CD14-positive monocyte (primary cell): Measurements from ENCODE around the gene FHOD3. TPM values are rescaled to one million over a fixed set of nuclear protein-coding genes. Genes with fewer than 3 reads are reported as not detected.

ENCODE experiments used
- DNase-seq, 3 donors: peaks; one replicate each; pipeline ENCODE4 v3.0.0-alpha.2; 2011 to 2022
- H2AFZ ChIP-seq: 2 replicates; pipeline ENCODE4 v1.6.0; 2012; ENCODE audit warnings: mild to moderate bottlenecking, low read depth, low read length, inconsistent platforms; ENCODE audit not compliant: insufficient read depth, poor library complexity, severe bottlenecking
- H3K27ac ChIP-seq, 2 donors: 1 replicate in 1 of 2; 2 replicates in 1 of 2; pipeline ENCODE4 v1.5.1; 2012 to 2013; ENCODE audit warnings: low read length in 2 of 2, control low read depth in 1 of 2, inconsistent platforms in 1 of 2, low read depth in 1 of 2, mild to moderate bottlenecking in 1 of 2
- H3K27me3 ChIP-seq, 2 donors: one replicate each; pipeline versions ENCODE4 v1.6.0 to v1.6.1; 2011 to 2013; ENCODE audit warnings: low read length in 2 of 2; ENCODE audit not compliant: control insufficient read depth in 2 of 2, insufficient read depth in 2 of 2
- H3K36me3 ChIP-seq, 2 donors: replicated peaks in 1 of 2; 1 replicate in 1 of 2; 2 replicates in 1 of 2; pipeline versions ENCODE4 v1.5.1 to v1.6.1; 2012 to 2013; ENCODE audit warnings: low read length in 2 of 2, control low read depth in 1 of 2, inconsistent platforms in 1 of 2, mild to moderate bottlenecking in 1 of 2; ENCODE audit not compliant: insufficient read depth in 2 of 2, control insufficient read depth in 1 of 2
- H3K4me1 ChIP-seq, 2 donors: 1 replicate in 1 of 2; 2 replicates in 1 of 2; pipeline versions ENCODE4 v1.5.1 to v1.6.1; 2012 to 2013; ENCODE audit warnings: low read length in 2 of 2, control low read depth in 1 of 2, inconsistent platforms in 1 of 2, mild to moderate bottlenecking in 1 of 2, moderate library complexity in 1 of 2; ENCODE audit not compliant: insufficient read depth in 2 of 2, control insufficient read depth in 1 of 2
- H3K4me2 ChIP-seq: replicated peaks from 2 replicates; pipeline ENCODE3; 2012; ENCODE audit warnings: low read length, moderate library complexity, mild to moderate bottlenecking; ENCODE audit not compliant: poor library complexity, severe bottlenecking; ENCODE audit errors: extremely low read depth
- H3K4me3 ChIP-seq, 3 experiments: fragments of 200-600 bp in 1 of 3; sonication (generic) in 1 of 3; replicated peaks in 1 of 3; 1 replicate in 2 of 3; 2 replicates in 1 of 3; pipeline ENCODE4 v1.5.1; 2011 to 2013; ENCODE audit warnings: low read length in 3 of 3, mild to moderate bottlenecking in 3 of 3, control low read depth in 2 of 3, low read depth in 2 of 3, inconsistent platforms in 1 of 3, moderate library complexity in 1 of 3
- H3K79me2 ChIP-seq: 2 replicates; pipeline ENCODE4 v1.6.0; 2012; ENCODE audit warnings: mild to moderate bottlenecking, control low read depth, inconsistent platforms, low read length, moderate library complexity; ENCODE audit not compliant: insufficient read depth
- H3K9ac ChIP-seq: 2 replicates; pipeline ENCODE4 v1.6.0; 2017; ENCODE audit warnings: low read length, mild to moderate bottlenecking; ENCODE audit not compliant: insufficient read depth, poor library complexity, severe bottlenecking
- H3K9me3 ChIP-seq, 2 donors: replicated peaks in 1 of 2; 1 replicate in 1 of 2; 2 replicates in 1 of 2; pipeline versions ENCODE4 v1.5.1 to v1.6.1; 2012 to 2013; ENCODE audit warnings: low read length in 2 of 2, control low read depth in 1 of 2; ENCODE audit not compliant: control insufficient read depth in 1 of 2, insufficient read depth in 1 of 2
- H4K20me1 ChIP-seq: 2 replicates; pipeline ENCODE4 v1.6.0; 2012; ENCODE audit warnings: mild to moderate bottlenecking, low read length, control low read depth, moderate library complexity; ENCODE audit not compliant: insufficient read depth
- H3K27ac Mint-ChIP-seq, 7 donors: one replicate each; pipeline ENCODE4 v1.8.0; 2020; ENCODE audit warnings: mild to moderate bottlenecking in 7 of 7, mixed read lengths in 7 of 7, moderate library complexity in 6 of 7, inconsistent platforms in 2 of 7
- H3K27me3 Mint-ChIP-seq, 3 donors: one replicate each; pipeline ENCODE4 v1.8.0; 2021 to 2022; ENCODE audit warnings: low read depth in 3 of 3, mild to moderate bottlenecking in 3 of 3, mixed read lengths in 3 of 3, moderate library complexity in 3 of 3, inconsistent platforms in 1 of 3
- H3K36me3 Mint-ChIP-seq, 2 donors: one replicate each; pipeline ENCODE4 v1.8.0; 2020; ENCODE audit warnings: mixed read lengths in 2 of 2, inconsistent platforms in 1 of 2, mild to moderate bottlenecking in 1 of 2
- H3K4me1 Mint-ChIP-seq: one replicate; pipeline ENCODE4 v1.8.0; 2020; ENCODE audit warnings: mild to moderate bottlenecking, mixed read lengths
- H3K4me3 Mint-ChIP-seq, 2 donors: one replicate each; pipeline ENCODE4 v1.8.0; 2020; ENCODE audit warnings: mild to moderate bottlenecking in 2 of 2, mixed read lengths in 2 of 2, moderate library complexity in 1 of 2
- H3K9me3 Mint-ChIP-seq, 7 donors: one replicate each; pipeline ENCODE4 v1.8.0; 2020 to 2022; ENCODE audit warnings: mixed read lengths in 7 of 7, mild to moderate bottlenecking in 6 of 7, moderate library complexity in 6 of 7, inconsistent platforms in 2 of 7
- WGBS: methylation state at CpG from one replicate; pipeline ENCODE4 v1.1.5; 2013; ENCODE audit warnings: missing lambda C conversion rate; ENCODE audit not compliant: insufficient coverage; 5-methylcytosine and 5-hydroxymethylcytosine counted together
- intact Hi-C, 2 donors: fragments of 100-400 bp; cut with micrococcal nuclease; formaldehyde crosslinking; loops; one replicate each; pipeline versions ENCODE4 v1.15.0 to v1.15.1; 2023
- polyA plus RNA-seq, 3 donors: library from polyadenylated mRNA; depleted of rRNA in 1 of 3; unstranded in 2 of 3; stranded (reverse) in 1 of 3; fragments of 300-500 nt in 2 of 3; fragments of >200 nt in 1 of 3; fragmentation: Illumina TruSeq in 2 of 3; gene quantifications; 1 replicate in 2 of 3; 2 replicates in 1 of 3; pipeline ENCODE4 v1.2.3, GENCODE V29; 2012 to 2021
- TF ChIP-seq, protein P1 (sequence below): fragments of 200-600 bp; IDR thresholded peaks from one replicate; pipeline ENCODE4 v1.8.0; 2022; ENCODE audit warnings: antibody characterized with exemption, mild to moderate bottlenecking

The FHOD3 gene
- polyA plus RNA-seq, 3 donors, result not detected

DNA sequence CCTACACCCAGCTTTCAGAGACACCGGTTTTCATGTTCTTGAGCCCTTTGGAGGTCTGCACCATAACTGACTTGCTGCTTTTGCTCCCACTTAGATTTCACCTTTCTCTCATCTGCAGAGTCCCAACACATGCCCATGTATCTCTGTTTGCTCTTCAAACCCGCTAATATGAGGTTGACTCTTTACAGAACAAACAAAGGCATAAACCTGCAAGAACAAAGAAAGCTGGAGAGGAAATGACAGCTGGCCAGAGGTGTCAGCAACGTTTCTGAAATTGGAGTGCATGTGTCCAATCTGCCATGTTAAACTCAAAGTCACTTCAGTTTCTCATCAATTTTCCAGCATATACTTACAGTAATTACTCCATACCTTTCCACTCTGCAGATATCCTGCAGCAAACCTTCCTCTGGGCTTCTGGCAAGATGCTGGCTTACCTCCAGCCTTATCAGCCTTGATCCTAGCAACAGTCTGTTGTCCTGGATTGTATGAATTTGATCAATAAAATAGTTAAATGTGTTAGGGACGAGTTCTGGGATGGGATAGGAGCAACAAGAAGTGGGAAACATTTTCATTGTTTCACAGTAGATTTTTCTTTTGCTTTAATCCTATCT, 157.4 kb downstream of the FHOD3 start:
- H3K9me3 Mint-ChIP-seq, result peaks cover 0 to 2% (median 1%) of the 10 kb centered on the region in 7 donors
- no peak overlapping the region for H3K27ac Mint-ChIP-seq
- no peaks in the 10 kb centered on the region for H3K36me3 Mint-ChIP-seq
- no peak overlapping the region for H3K4me2 ChIP-seq
- no peak overlapping the region for H3K4me3 Mint-ChIP-seq
- H3K9ac ChIP-seq, result no peak overlapping the region
- 75% methylated on average over 3 of the region's 4 CpGs for whole genome bisulfite sequencing
- no peaks in the 10 kb centered on the region for H3K4me1 Mint-ChIP-seq
- no peak for DNase-seq
- H3K4me1 ChIP-seq, result no peaks in the 10 kb centered on the region
- H3K79me2 ChIP-seq, result no peaks in the 10 kb centered on the region
- no peak overlapping the region for H2AFZ ChIP-seq
- peaks cover 2 to 8% (median 6%) of the 10 kb centered on the region in 3 donors for H3K27me3 Mint-ChIP-seq
- H3K9me3 ChIP-seq, result no peaks in the 10 kb centered on the region
- H3K36me3 ChIP-seq, result no peaks in the 10 kb centered on the region
- no peaks in the 10 kb centered on the region for H4K20me1 ChIP-seq
- TF ChIP-seq, protein P1, sequence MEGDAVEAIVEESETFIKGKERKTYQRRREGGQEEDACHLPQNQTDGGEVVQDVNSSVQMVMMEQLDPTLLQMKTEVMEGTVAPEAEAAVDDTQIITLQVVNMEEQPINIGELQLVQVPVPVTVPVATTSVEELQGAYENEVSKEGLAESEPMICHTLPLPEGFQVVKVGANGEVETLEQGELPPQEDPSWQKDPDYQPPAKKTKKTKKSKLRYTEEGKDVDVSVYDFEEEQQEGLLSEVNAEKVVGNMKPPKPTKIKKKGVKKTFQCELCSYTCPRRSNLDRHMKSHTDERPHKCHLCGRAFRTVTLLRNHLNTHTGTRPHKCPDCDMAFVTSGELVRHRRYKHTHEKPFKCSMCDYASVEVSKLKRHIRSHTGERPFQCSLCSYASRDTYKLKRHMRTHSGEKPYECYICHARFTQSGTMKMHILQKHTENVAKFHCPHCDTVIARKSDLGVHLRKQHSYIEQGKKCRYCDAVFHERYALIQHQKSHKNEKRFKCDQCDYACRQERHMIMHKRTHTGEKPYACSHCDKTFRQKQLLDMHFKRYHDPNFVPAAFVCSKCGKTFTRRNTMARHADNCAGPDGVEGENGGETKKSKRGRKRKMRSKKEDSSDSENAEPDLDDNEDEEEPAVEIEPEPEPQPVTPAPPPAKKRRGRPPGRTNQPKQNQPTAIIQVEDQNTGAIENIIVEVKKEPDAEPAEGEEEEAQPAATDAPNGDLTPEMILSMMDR, result no peak
- no peak overlapping the region for H3K4me3 ChIP-seq
- H3K27me3 ChIP-seq, result no peaks in the 10 kb centered on the region
- intact Hi-C loops, result no loop called here
- H3K27ac ChIP-seq, result no peak overlapping the region

DNA sequence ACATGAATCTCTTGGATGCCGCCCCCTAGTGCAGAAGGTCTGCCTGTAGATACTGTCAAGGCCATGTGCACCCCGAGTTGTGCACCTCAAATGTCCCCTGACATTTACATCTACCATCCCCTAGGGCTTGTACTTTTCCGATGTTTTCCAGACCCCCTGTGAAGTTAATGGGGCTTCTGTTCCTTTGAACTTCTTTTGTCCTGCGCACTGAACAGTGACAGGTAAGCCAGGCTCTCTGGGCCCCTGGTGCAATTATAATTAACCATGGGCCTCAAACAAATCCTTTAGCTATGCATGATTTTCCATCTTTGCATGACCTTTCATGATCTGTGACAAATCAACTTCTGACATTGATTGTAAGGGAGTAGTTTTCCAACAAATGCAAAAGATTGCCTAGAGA, 158.4 kb downstream of the FHOD3 start:
- intact Hi-C loops, result no loop called here
- Histone ChIP-seq H3K9me3 (no peaks in the 10 kb centered on the region), H3K79me2 (no peaks in the 10 kb centered on the region), H3K4me2 (no peak overlapping the region), H2AFZ (no peak overlapping the region), H3K4me3 (no peak overlapping the region), H3K27ac (no peak overlapping the region), H4K20me1 (no peaks in the 10 kb centered on the region), H3K27me3 (no peaks in the 10 kb centered on the region), H3K9ac (no peak overlapping the region), H3K36me3 (no peaks in the 10 kb centered on the region), H3K4me1 (no peaks in the 10 kb centered on the region)
- Mint-ChIP-seq H3K36me3 (no peaks in the 10 kb centered on the region), H3K27ac (no peak overlapping the region), H3K27me3 (peaks cover 2 to 8% (median 6%) of the 10 kb centered on the region in 3 donors), H3K4me1 (no peaks in the 10 kb centered on the region), H3K9me3 (peaks cover 0 to 2% (median 1%) of the 10 kb centered on the region in 7 donors), H3K4me3 (no peak overlapping the region)
- no peak for DNase-seq
- WGBS, result 96% methylated on average over 4 of the region's 4 CpGs
- TF ChIP-seq, protein P1, result no peak
